Ovary (tissue), 9 donors: ENCODE data around the gene GRK5. TPM values are rescaled to one million over a fixed set of nuclear protein-coding genes. Genes with fewer than 3 reads are reported as not detected.
A peak's percentile ranks its signal among the peaks of the same experiment; 100 is the strongest.

Experiments
- DNase-seq, 5 donors: peaks; one replicate each; pipeline ENCODE4 v3.0.0-alpha.2; 2019 to 2020
- H3K27ac ChIP-seq, 2 donors: fragments of 200-600 bp; one replicate each; pipeline versions ENCODE4 v1.5.1 to v1.8.0; 2019 to 2022
- H3K27me3 ChIP-seq: fragments of 200-600 bp; one replicate; pipeline ENCODE4 v1.8.0; 2022
- H3K36me3 ChIP-seq: fragments of 200-600 bp; sonication (generic); one replicate; pipeline ENCODE4 v1.5.1; 2019
- H3K4me1 ChIP-seq: one replicate; pipeline ENCODE4 v1.8.1; 2013; ENCODE audit warnings: mild to moderate bottlenecking, moderate library complexity; ENCODE audit not compliant: insufficient read depth
- H3K4me3 ChIP-seq: fragments of 200-600 bp; sonication (generic); one replicate; pipeline ENCODE4 v1.5.1; 2017
- H3K9me3 ChIP-seq, 2 donors: fragments of 200-600 bp in 1 of 2; sonication (generic) in 1 of 2; one replicate each; pipeline versions ENCODE4 v1.5.1 to v1.8.1; 2013 to 2019; ENCODE audit warnings: mild to moderate bottlenecking in 1 of 2, moderate library complexity in 1 of 2
- CTCF ChIP-seq, 3 donors: fragments of 450-650 bp in 2 of 3; fragments of 200-600 bp in 1 of 3; IDR thresholded peaks; one replicate each; pipeline versions ENCODE4 v1.5.1 to v1.8.0; 2016 to 2022; ENCODE audit warnings: antibody characterized with exemption in 3 of 3, mild to moderate bottlenecking in 1 of 3
- EP300 ChIP-seq: sonication (generic); formaldehyde crosslinking; IDR thresholded peaks from one replicate; pipeline ENCODE4 v1.6.1; 2017; ENCODE audit warnings: antibody characterized with exemption
- POLR2A ChIP-seq: fragments of 450-650 bp; IDR thresholded peaks from one replicate; pipeline ENCODE4 v1.6.1; 2017; ENCODE audit warnings: antibody characterized with exemption, mild to moderate bottlenecking, moderate library complexity
- WGBS, 3 donors: extraction: QIAGEN DNeasy Blood & Tissue Kit in 1 of 3; methylation state at CpG; one replicate each; pipeline versions ENCODE4 v1.1.5 to v1.1.7; 2013 to 2017; 5-methylcytosine and 5-hydroxymethylcytosine counted together
- intact Hi-C, 4 donors: fragments of 100-400 bp; cut with DNase I; formaldehyde crosslinking; loops; one replicate each; pipeline versions ENCODE4 v1.11.0 to v1.15.1; 2022 to 2023
- polyA plus RNA-seq, 2 donors: library from polyadenylated mRNA; stranded (reverse); fragments of 200-250 nt in 1 of 2; fragments of 350-450 nt in 1 of 2; fragmentation: Illumina TruSeq in 1 of 2; extraction: RNeasy Lipid Tissue Mini Kit (QIAGEN cat#74804) in 1 of 2; gene quantifications; one replicate each; pipeline ENCODE4 v1.2.3, GENCODE V29; 2013 to 2014
- total RNA-seq, 7 donors: library from RNA; depleted of rRNA in 2 of 7; stranded (reverse); fragments of >200 nt in 2 of 7; fragmentation: NEBNext Ultra II Directional in 3 of 7; extraction: Animal tissue kit (Norgen Biotek cat#: 25700) in 3 of 7; gene quantifications; one replicate each; pipeline versions ENCODE4 v1.1.0 to v1.2.4, GENCODE V29; 2016 to 2023
- donor health status: DM: no; HTN: no; CAD: no; lungs with moderate emphysema.
- donor health status: DM: no; HTN: no; CAD: no.
- donor health status: Bipolar disorder and iron deficiency.
- donor health status: DM: yes; HTN: yes; CAD: no.
- donor health status: DM: no; HTN: no; CAD: no.
- donor health status: DM: yes; HTN: yes; CAD: no.

Gene GRK5
- total and polyA plus RNA-seq, 9 donors: 10.0 to 115 (median 38.2) TPM

- no peak for DNase-seq
- Histone ChIP-seq H3K9me3 (no peaks in the 10 kb centered on the region), H3K27ac (no peak overlapping the region), H3K4me3 (no peak overlapping the region), H3K36me3 (no peaks in the 10 kb centered on the region), H3K4me1 (no peaks in the 10 kb centered on the region), H3K27me3 (no peaks in the 10 kb centered on the region)
- WGBS, 3 donors: 62 to 85% (median 66%) methylated on average over 4 of the region's 4 CpGs
- TF ChIP-seq POLR2A (no peak), CTCF (IDR thresholded peaks at IDR 0.05) (no peak)
- intact Hi-C loops: no loop called here
Measured at GRCh38 chr10:119197921-119198320, 9.4 kb upstream of the GRK5 start.

- intact Hi-C loops: no loop called here
- DNase-seq: no peak
- Histone ChIP-seq H3K4me1 (no peaks in the 10 kb centered on the region), H3K27ac (no peak overlapping the region), H3K4me3 (no peak overlapping the region), H3K27me3 (no peaks in the 10 kb centered on the region), H3K9me3 (no peaks in the 10 kb centered on the region), H3K36me3 (no peaks in the 10 kb centered on the region)
- TF ChIP-seq CTCF (IDR thresholded peaks at IDR 0.05) (no peak), EP300 (no peak), POLR2A (no peak)
- WGBS, 3 donors: 25 to 36% (median 28%) methylated on average over 7 of the region's 7 CpGs
Measured at GRCh38 chr10:119198438-119198837, 8.9 kb upstream of the GRK5 start.

- Histone ChIP-seq H3K4me3 (no peak overlapping the region), H3K9me3 (no peaks in the 10 kb centered on the region), H3K4me1 (no peaks in the 10 kb centered on the region), H3K27me3 (no peaks in the 10 kb centered on the region), H3K27ac (no peak overlapping the region), H3K36me3 (no peaks in the 10 kb centered on the region)
- peak; percentile 63 to 76 (median 66) for DNase-seq
- TF ChIP-seq EP300: no peak
- peak; percentile 47 to 83 (median 78) for TF ChIP-seq CTCF (IDR thresholded peaks at IDR 0.05)
- intact Hi-C loops: no loop called here
- WGBS, 3 donors: 31 to 42% (median 41%) methylated on average over 9 of the region's 9 CpGs
Measured at GRCh38 chr10:119199231-119199992, 8.0 kb upstream of the GRK5 start.

- TF ChIP-seq POLR2A (no peak), EP300 (no peak), CTCF (IDR thresholded peaks at IDR 0.05) (no peak)
- no peaks in the 10 kb centered on the region for H3K27me3 ChIP-seq
- no peak overlapping the region for H3K4me3 ChIP-seq
- H3K4me1 ChIP-seq: peaks cover 1% of the 10 kb centered on the region
- H3K9me3 ChIP-seq: no peaks in the 10 kb centered on the region
- intact Hi-C loops: loop anchor here (10.0 kb wide), 2 partner anchors 164 to 214 kb away; no protein-coding TSS in a partner anchor
- WGBS, 3 donors: 78 to 90% (median 83%) methylated on average over 1 of the region's 1 CpG
- DNase-seq: no peak
- no peaks in the 10 kb centered on the region for H3K36me3 ChIP-seq
- H3K27ac ChIP-seq: no peak overlapping the region
Measured at GRCh38 chr10:119201233-119201632, 6.1 kb upstream of the GRK5 start.
